GM23338 (cell line): ENCODE data around the gene MOK. TPM values are rescaled to one million over a fixed set of nuclear protein-coding genes. Genes with fewer than 3 reads are reported as not detected.

Experiments used
- ATAC-seq: fragments of 200-7000 bp; cut with Tn5 transposase; 3 replicates; pipeline ENCODE4 v1.9.1; 2020
- DNase-seq: peaks from one replicate; pipeline ENCODE4 v3.0.0-alpha.2; 2015; ENCODE audit warnings: low spot score
- H2AFZ ChIP-seq: fragments of 200-600 bp; sonication (generic); 2 replicates; pipeline ENCODE4 v1.8.0; 2016; ENCODE audit warnings: antibody characterized with exemption, mild to moderate bottlenecking, moderate library complexity
- H3F3A ChIP-seq: fragments of 200-600 bp; sonication (generic); replicated peaks from 2 replicates; pipeline ENCODE4 v1.8.0; 2017; ENCODE audit warnings: antibody characterized with exemption, mixed run types, low read depth
- H3K27ac ChIP-seq: fragments of 200-600 bp; sonication (generic); 2 replicates; pipeline ENCODE4 v1.6.1; 2016; ENCODE audit warnings: low read depth
- H3K27me3 ChIP-seq: fragments of 200-600 bp; sonication (generic); 2 replicates; pipeline ENCODE4 v1.8.0; 2016; ENCODE audit warnings: mild to moderate bottlenecking, mixed run types, moderate library complexity; ENCODE audit not compliant: insufficient read depth
- H3K36me3 ChIP-seq: fragments of 200-600 bp; sonication (generic); 2 replicates; pipeline ENCODE4 v1.8.0; 2016; ENCODE audit warnings: mild to moderate bottlenecking; ENCODE audit not compliant: insufficient read depth
- H3K4me1 ChIP-seq: fragments of 200-600 bp; sonication (generic); 2 replicates; pipeline ENCODE4 v1.8.0; 2016; ENCODE audit warnings: mild to moderate bottlenecking, moderate library complexity; ENCODE audit not compliant: insufficient read depth
- H3K4me2 ChIP-seq: fragments of 200-600 bp; sonication (generic); 2 replicates; pipeline ENCODE4 v1.7.1; 2017; ENCODE audit warnings: mixed run types
- H3K4me3 ChIP-seq: fragments of 200-600 bp; sonication (generic); 2 replicates; pipeline ENCODE4 v1.6.1; 2016; ENCODE audit warnings: mixed run types
- H3K79me2 ChIP-seq: fragments of 200-600 bp; sonication (generic); replicated peaks from 2 replicates; pipeline ENCODE4 v1.8.0; 2017; ENCODE audit warnings: mild to moderate bottlenecking; ENCODE audit not compliant: insufficient read depth
- H3K9me2 ChIP-seq: fragments of 200-600 bp; sonication (generic); 2 replicates; pipeline ENCODE4 v1.8.0; 2017; ENCODE audit not compliant: insufficient read depth
- H4K20me1 ChIP-seq: fragments of 200-600 bp; sonication (generic); replicated peaks from 2 replicates; pipeline ENCODE4 v1.8.0; 2017; ENCODE audit warnings: mild to moderate bottlenecking; ENCODE audit not compliant: insufficient read depth
- H3K27ac Mint-ChIP-seq: 2 replicates; pipeline ENCODE4 v1.8.0; 2020; ENCODE audit warnings: inconsistent platforms, mild to moderate bottlenecking, moderate library complexity, mixed read lengths
- H3K27me3 Mint-ChIP-seq: 3 replicates; pipeline ENCODE4 v1.8.0; 2022; ENCODE audit warnings: low read depth, mild to moderate bottlenecking, moderate library complexity, mixed read lengths, inconsistent platforms; ENCODE audit not compliant: insufficient read depth, poor library complexity
- H3K36me3 Mint-ChIP-seq: 3 replicates; pipeline ENCODE4 v1.8.0; 2021; ENCODE audit warnings: low read depth, mild to moderate bottlenecking, inconsistent platforms, moderate library complexity, mixed read lengths
- H3K4me1 Mint-ChIP-seq: 3 replicates; pipeline ENCODE4 v1.8.0; 2020; ENCODE audit warnings: mild to moderate bottlenecking, inconsistent platforms, mixed read lengths
- H3K4me3 Mint-ChIP-seq: 3 replicates; pipeline ENCODE4 v1.8.0; 2021; ENCODE audit warnings: moderate library complexity, mild to moderate bottlenecking, inconsistent platforms, mixed read lengths
- H3K9me3 Mint-ChIP-seq: 3 replicates; pipeline ENCODE4 v1.8.0; 2020; ENCODE audit warnings: moderate library complexity, mild to moderate bottlenecking, inconsistent platforms, mixed read lengths
- CREB1 ChIP-seq: fragments of 250-450 bp; sonication (Bioruptor Pico); IDR thresholded peaks from 2 replicates; pipeline ENCODE4 v1.5.0; 2020; ENCODE audit warnings: low read depth, mild to moderate bottlenecking, moderate library complexity
- CTCF ChIP-seq, 2 experiments: fragments of 200-600 bp in 1 of 2; sonication (generic) in 1 of 2; conservative IDR thresholded peaks; 2 replicates each; pipeline versions ENCODE4 v1.5.1 to v1.6.1; 2016 to 2017; ENCODE audit warnings: antibody characterized with exemption in 2 of 2, low read depth in 2 of 2, mild to moderate bottlenecking in 2 of 2, moderate library complexity in 1 of 2
- EZH2 ChIP-seq: fragments of 200-600 bp; sonication (generic); IDR thresholded peaks from one replicate; pipeline ENCODE4 v1.8.0; 2017; ENCODE audit warnings: antibody characterized with exemption, mild to moderate bottlenecking, low read depth; ENCODE audit not compliant: unreplicated experiment
- JUNB ChIP-seq: IDR thresholded peaks from one replicate; pipeline ENCODE4 v1.6.1; 2016; ENCODE audit warnings: antibody characterized with exemption; ENCODE audit not compliant: unreplicated experiment
- NANOG ChIP-seq: IDR thresholded peaks from 2 replicates; pipeline ENCODE4 v1.6.1; 2016; ENCODE audit warnings: antibody characterized with exemption, borderline replicate concordance
- POLR2AphosphoS5 ChIP-seq: IDR thresholded peaks from 2 replicates; pipeline ENCODE4 v1.6.1; 2016; ENCODE audit warnings: antibody characterized with exemption, low read depth
- STAT1 ChIP-seq: IDR thresholded peaks from one replicate; pipeline ENCODE4 v1.6.1; 2016; ENCODE audit warnings: antibody characterized with exemption; ENCODE audit not compliant: unreplicated experiment
- ZNF114 ChIP-seq: fragments of 250-450 bp; sonication (Bioruptor Pico); IDR thresholded peaks from 2 replicates; pipeline ENCODE4 v1.5.0; 2020; ENCODE audit warnings: mild to moderate bottlenecking, moderate library complexity
- ZNF331 ChIP-seq: fragments of 250-450 bp; sonication (Bioruptor Pico); IDR thresholded peaks from 2 replicates; pipeline ENCODE4 v1.5.0; 2020; ENCODE audit warnings: low read depth, mild to moderate bottlenecking, moderate library complexity
- ZNF462 ChIP-seq: fragments of 250-450 bp; sonication (Bioruptor Pico); IDR thresholded peaks from 2 replicates; pipeline ENCODE4 v1.5.0; 2020; ENCODE audit warnings: mild to moderate bottlenecking, moderate library complexity
- polyA plus RNA-seq: library from polyadenylated mRNA; unstranded; fragments of >200 nt; fragmentation: Nextera tagmentation; extraction: Ambion mirVana; gene quantifications from 2 replicates; pipeline ENCODE4 v1.2.1, GENCODE V29; 2016
- total RNA-seq: library from RNA; depleted of rRNA; stranded (reverse); fragments of >200 nt; shearing (Covaris generic); gene quantifications from 2 replicates; pipeline ENCODE4 v1.2.3, GENCODE V29; 2014
- TF ChIP-seq, protein P1 (sequence below): IDR thresholded peaks from 2 replicates; pipeline ENCODE4 v1.6.1; 2016; ENCODE audit warnings: antibody characterized with exemption

Gene MOK
- total and polyA plus RNA-seq, 2 experiments from 2014 or later, result 3.1 TPM

GRCh38 chr14:102248121-102248520, 56.8 kb downstream of the MOK start (continued):
- no peak for TF ChIP-seq CTCF (conservative IDR thresholded peaks at IDR 0.05; ENCODE audit: low read depth in 2 of 2)
- no peak for TF ChIP-seq ZNF331 (CRISPR knock-in tag)

- no peaks in the 10 kb centered on the region for H3K9me3 Mint-ChIP-seq
- TF ChIP-seq ZNF462 (no peak), ZNF114 (CRISPR knock-in tag) (no peak), JUNB (no peak), CTCF (conservative IDR thresholded peaks at IDR 0.05; ENCODE audit: low read depth in 2 of 2) (no peak), EZH2 (no peak), NANOG (no peak), POLR2AphosphoS5 (no peak), STAT1 (no peak), ZNF331 (CRISPR knock-in tag) (no peak), CREB1 (CRISPR knock-in tag) (no peak)
- TF ChIP-seq, protein P1, sequence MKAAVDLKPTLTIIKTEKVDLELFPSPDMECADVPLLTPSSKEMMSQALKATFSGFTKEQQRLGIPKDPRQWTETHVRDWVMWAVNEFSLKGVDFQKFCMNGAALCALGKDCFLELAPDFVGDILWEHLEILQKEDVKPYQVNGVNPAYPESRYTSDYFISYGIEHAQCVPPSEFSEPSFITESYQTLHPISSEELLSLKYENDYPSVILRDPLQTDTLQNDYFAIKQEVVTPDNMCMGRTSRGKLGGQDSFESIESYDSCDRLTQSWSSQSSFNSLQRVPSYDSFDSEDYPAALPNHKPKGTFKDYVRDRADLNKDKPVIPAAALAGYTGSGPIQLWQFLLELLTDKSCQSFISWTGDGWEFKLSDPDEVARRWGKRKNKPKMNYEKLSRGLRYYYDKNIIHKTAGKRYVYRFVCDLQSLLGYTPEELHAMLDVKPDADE, result no peak
These were observed 58.9 kb downstream of the MOK start for GRCh38 chr14:102246071-102246470.

More at GRCh38 chr14:102246071-102246470, 58.9 kb downstream of the MOK start:
- Histone ChIP-seq H3F3A (0 out of 2 replicates have a peak, but pooled peaks cover 2% of the 10 kb centered on the region), H3K4me1 (peaks cover 15% of the 10 kb centered on the region), H3K27me3 (peaks cover 24% of the 10 kb centered on the region), H2AFZ (no peak overlapping the region), H3K4me3 (no peak overlapping the region), H3K4me2 (no peak overlapping the region), H4K20me1 (no peaks in the 10 kb centered on the region), H3K9me2 (no peaks in the 10 kb centered on the region), H3K79me2 (no peaks in the 10 kb centered on the region), H3K27ac (no peak overlapping the region), H3K36me3 (no peaks in the 10 kb centered on the region)
- DNase-seq (no peak), ATAC-seq (no peak)
- H3K27me3 Mint-ChIP-seq, result peaks cover 17% of the 10 kb centered on the region
- H3K4me3 Mint-ChIP-seq, result no peak overlapping the region
- peaks cover 5% of the 10 kb centered on the region; the same call in 2 of the 3 replicates for H3K4me1 Mint-ChIP-seq
- no peaks in the 10 kb centered on the region for H3K36me3 Mint-ChIP-seq
- H3K27ac Mint-ChIP-seq, result no peak overlapping the region
